ENCODE results near the gene LSAMP. TPM values are rescaled to one million over a fixed set of nuclear protein-coding genes. Genes with fewer than 3 reads are reported as not detected.

Gene LSAMP
- total RNA-seq, 1 experiment from 2014 or later: not detected

GRCh38 chr3:115899535-115899934, 545.8 kb downstream of the LSAMP start:
- intact Hi-C loops (cut with micrococcal nuclease; ENCODE audit: unreplicated experiment): no loop called here
- H3K27me3 ChIP-seq (ENCODE audit: insufficient read depth, low read depth): no peaks in the 10 kb centered on the region
- no peak overlapping the region for H3K27ac ChIP-seq
- no peak overlapping the region for H3K4me2 ChIP-seq
- H3K36me3 ChIP-seq (ENCODE audit: low read depth): no peaks in the 10 kb centered on the region
- CTCF ChIA-PET: no interaction called here
- no peak for DNase-seq
- H3K79me2 ChIP-seq (ENCODE audit: low read depth): no peaks in the 10 kb centered on the region
- TF ChIP-seq CTCF (conservative IDR thresholded peaks at IDR 0.05) (no peak), EZH2 (IDR thresholded peaks at IDR 0.05; ENCODE audit: low read depth) (no peak)
- H4K20me1 ChIP-seq (ENCODE audit: insufficient read depth): no peaks in the 10 kb centered on the region
- H3K4me1 ChIP-seq (replicated peaks; ENCODE audit: insufficient read depth): no peaks in the 10 kb centered on the region
- POLR2A ChIA-PET (ENCODE audit: unreplicated experiment): no interaction called here
- H3K4me3 ChIP-seq: no peak overlapping the region
- BruUV-seq (replicated peaks): no TSS peak
- H3K9me2 ChIP-seq (ENCODE audit: insufficient read depth): 0 out of 2 replicates have a peak, but pooled peaks cover 3% of the 10 kb centered on the region
- H2AFZ ChIP-seq: no peak overlapping the region
- H3K9me3 ChIP-seq (ENCODE audit: insufficient read depth, low read depth): no peaks in the 10 kb centered on the region
- no peaks in the 10 kb centered on the region for H3F3A ChIP-seq (ENCODE audit: insufficient read depth, low read depth)

DNA sequence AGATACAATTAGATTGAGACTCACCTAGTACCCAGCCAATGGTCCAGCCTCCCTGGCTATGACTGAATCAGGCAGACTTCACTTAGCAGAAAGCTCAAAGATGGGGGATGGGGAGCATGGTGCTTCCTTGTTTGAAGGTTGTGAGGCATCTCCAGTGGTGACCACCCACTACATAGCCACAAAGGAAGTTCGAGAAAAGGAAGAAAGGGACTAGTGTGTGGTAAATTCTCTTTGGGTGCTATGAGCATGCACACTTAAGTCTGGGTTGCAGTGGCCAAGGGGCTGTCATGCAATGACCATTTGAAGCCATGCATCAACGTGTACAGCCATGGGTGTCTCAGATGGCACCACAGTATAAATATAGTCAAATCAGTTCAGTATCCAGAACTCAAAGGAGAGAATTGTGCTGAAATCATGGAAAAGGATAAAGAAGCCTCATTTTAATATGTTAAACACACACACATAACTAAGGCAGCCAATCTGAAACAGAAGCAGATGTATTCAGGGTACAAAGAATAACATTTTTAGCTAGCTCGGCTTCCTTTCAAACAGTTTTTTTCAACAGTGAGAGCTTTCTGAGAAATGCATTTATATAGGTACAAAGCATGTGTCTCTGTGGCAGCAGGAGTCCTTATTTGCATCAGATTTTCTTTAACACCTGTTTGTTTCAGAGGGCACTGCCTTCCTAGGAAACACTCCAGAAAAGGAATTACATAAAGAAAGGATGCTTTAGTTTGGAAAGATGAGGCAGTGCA, 546.5 kb downstream of the LSAMP start:
- intact Hi-C loops (cut with micrococcal nuclease; ENCODE audit: unreplicated experiment): no loop called here
- Histone ChIP-seq H3K4me3 (no peak overlapping the region), H3K27ac (no peak overlapping the region), H4K20me1 (ENCODE audit: insufficient read depth) (no peaks in the 10 kb centered on the region), H3K36me3 (ENCODE audit: low read depth) (no peaks in the 10 kb centered on the region), H3K9me3 (ENCODE audit: insufficient read depth, low read depth) (no peaks in the 10 kb centered on the region), H3K27me3 (ENCODE audit: insufficient read depth, low read depth) (no peaks in the 10 kb centered on the region), H3K79me2 (ENCODE audit: low read depth) (no peaks in the 10 kb centered on the region), H3K4me1 (replicated peaks; ENCODE audit: insufficient read depth) (no peaks in the 10 kb centered on the region), H3K4me2 (no peak overlapping the region), H2AFZ (no peak overlapping the region), H3K9me2 (ENCODE audit: insufficient read depth) (0 out of 2 replicates have a peak, but pooled peaks cover 3% of the 10 kb centered on the region), H3F3A (ENCODE audit: insufficient read depth, low read depth) (no peaks in the 10 kb centered on the region)
- DNase-seq: no peak
- ChIA-PET CTCF (no interaction called here), POLR2A (ENCODE audit: unreplicated experiment) (no interaction called here)
- no TSS peak for BruUV-seq (replicated peaks)
- no peak for TF ChIP-seq CTCF (conservative IDR thresholded peaks at IDR 0.05)
- no peak for TF ChIP-seq EZH2 (IDR thresholded peaks at IDR 0.05; ENCODE audit: low read depth)

DNA sequence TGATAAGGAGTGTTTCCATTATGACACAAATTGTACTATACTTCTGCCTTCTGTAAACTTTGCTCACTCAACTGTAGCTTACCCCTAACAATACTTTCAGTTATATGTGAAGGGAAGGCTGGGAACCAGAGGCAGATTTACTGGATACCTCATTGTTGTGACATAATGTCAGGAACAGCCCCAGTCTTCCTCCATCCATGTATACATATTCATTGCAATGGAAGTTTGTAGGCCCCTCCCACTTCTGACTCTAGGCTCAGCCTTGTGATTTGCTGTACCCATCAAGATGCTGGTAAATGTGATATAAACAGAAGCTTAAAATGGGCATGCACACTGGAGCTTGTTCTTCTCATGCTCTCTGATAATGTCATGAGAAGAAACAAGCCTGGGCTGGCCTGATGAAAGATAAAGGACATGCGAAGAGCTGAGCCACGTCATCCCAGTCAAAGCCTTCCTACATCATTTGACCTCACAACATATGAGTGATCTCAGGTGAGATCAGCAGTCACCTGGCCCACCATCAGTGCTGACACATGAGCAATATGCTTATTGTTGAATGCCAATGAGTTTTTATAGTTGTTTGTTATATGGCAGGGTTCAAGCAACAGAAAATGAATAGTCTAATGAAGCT, 554.2 kb downstream of the LSAMP start:
- Histone ChIP-seq H3K36me3 (ENCODE audit: low read depth) (no peaks in the 10 kb centered on the region), H3K4me2 (no peak overlapping the region), H3K79me2 (ENCODE audit: low read depth) (no peaks in the 10 kb centered on the region), H3K4me1 (replicated peaks; ENCODE audit: insufficient read depth) (no peaks in the 10 kb centered on the region), H3K9me2 (ENCODE audit: insufficient read depth) (no peaks in the 10 kb centered on the region; the same call in 1 of the 2 replicates), H4K20me1 (ENCODE audit: insufficient read depth) (no peaks in the 10 kb centered on the region), H3K27me3 (ENCODE audit: insufficient read depth, low read depth) (no peaks in the 10 kb centered on the region), H2AFZ (no peak overlapping the region), H3K27ac (no peak overlapping the region), H3K9me3 (ENCODE audit: insufficient read depth, low read depth) (no peaks in the 10 kb centered on the region), H3K4me3 (no peak overlapping the region), H3F3A (ENCODE audit: insufficient read depth, low read depth) (no peaks in the 10 kb centered on the region)
- intact Hi-C loops (cut with micrococcal nuclease; ENCODE audit: unreplicated experiment): no loop called here
- BruUV-seq (replicated peaks): no TSS peak
- CTCF ChIA-PET: no interaction called here
- DNase-seq: no peak
- TF ChIP-seq CTCF (conservative IDR thresholded peaks at IDR 0.05) (no peak), EZH2 (IDR thresholded peaks at IDR 0.05; ENCODE audit: low read depth) (no peak)
- POLR2A ChIA-PET (ENCODE audit: unreplicated experiment): interaction anchor here (0.7 kb wide), 1 partner anchor 167 kb away, joined by 3 read pairs; no protein-coding TSS in a partner anchor

Data from PC-9 (cell line).